Breast epithelium (tissue), 3 donors: ENCODE results near the gene TRIM47.

Experiments used
- CTCF ChIP-seq, 3 donors: fragments of 450-650 bp; IDR thresholded peaks; one replicate each; pipeline ENCODE4 v1.5.1; 2016 to 2017; ENCODE audit warnings: antibody characterized with exemption in 3 of 3, mild to moderate bottlenecking in 3 of 3, moderate library complexity in 3 of 3
- POLR2AphosphoS5 ChIP-seq, 3 donors: sonication (generic); formaldehyde crosslinking; IDR thresholded peaks; one replicate each; pipeline ENCODE4 v1.6.1; 2017; ENCODE audit warnings: antibody characterized with exemption in 3 of 3

GRCh38 chr17:75842963-75843576 lies 35.3 kb downstream of the TRIM47 start:
- TF ChIP-seq CTCF (IDR thresholded peaks at IDR 0.05): no peak
- TF ChIP-seq POLR2AphosphoS5 (IDR thresholded peaks at IDR 0.05): no peak
